ENCODE results near the gene MTCH1. TPM values are rescaled to one million over a fixed set of nuclear protein-coding genes. Genes with fewer than 3 reads are reported as not detected.
"Not testable (repeated sequence)": the region's sequence is repeated elsewhere in the genome, so short reads cannot be mapped to it uniquely, and the experiment has no call there.

Gene MTCH1
- total RNA-seq, 2 donors from 2014 or later, result 237 to 273 TPM

DNA sequence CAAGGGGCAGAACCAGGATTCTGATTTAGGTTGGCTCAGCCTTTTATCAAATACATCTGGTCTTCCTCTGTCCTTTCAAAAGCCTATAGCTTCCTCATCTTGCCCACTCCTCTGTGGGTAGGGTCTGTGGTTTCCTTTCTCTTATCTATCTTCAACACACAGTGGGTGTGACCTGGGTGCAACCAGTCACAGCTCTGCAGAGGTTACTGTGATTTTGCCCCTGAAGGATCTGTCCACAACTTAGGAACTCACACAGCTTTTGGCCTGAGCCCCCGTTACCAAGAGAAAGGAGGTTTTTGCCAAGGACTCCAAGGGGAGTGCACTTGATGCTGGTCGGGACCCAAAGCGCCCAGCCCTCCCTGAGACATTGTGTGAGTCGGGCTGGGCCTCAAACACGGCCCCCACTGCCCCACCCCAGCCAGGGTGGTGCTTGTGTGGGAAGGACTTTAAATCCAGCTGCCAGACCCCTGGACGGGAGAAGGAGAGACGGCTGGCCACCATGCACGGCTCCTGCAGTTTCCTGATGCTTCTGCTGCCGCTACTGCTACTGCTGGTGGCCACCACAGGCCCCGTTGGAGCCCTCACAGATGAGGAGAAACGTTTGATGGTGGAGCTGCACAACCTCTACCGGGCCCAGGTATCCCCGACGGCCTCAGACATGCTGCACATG lies 31.6 kb downstream of the MTCH1 start, which contains the start of gene PI16:
PI16 (plus strand) TSS at position 477 of the 670 bp plus-strand sequence; CDS start at position 500, 23 bp downstream.
- Histone ChIP-seq H3K27me3 (replicated peaks; ENCODE audit: insufficient read depth) (no peaks in the 10 kb centered on the region), H3K9me3 (no peaks in the 10 kb centered on the region), H3K27ac (no peak within 1 kb of the TSS), H3K4me1 (ENCODE audit: control insufficient read depth in 1 of 2, low read depth in 2 of 2) (no peaks in the 10 kb centered on the region), H3K4me3 (no peak within 1 kb of the TSS), H3K36me3 (no peaks in the 10 kb centered on the region)
- TF ChIP-seq, protein P1, sequence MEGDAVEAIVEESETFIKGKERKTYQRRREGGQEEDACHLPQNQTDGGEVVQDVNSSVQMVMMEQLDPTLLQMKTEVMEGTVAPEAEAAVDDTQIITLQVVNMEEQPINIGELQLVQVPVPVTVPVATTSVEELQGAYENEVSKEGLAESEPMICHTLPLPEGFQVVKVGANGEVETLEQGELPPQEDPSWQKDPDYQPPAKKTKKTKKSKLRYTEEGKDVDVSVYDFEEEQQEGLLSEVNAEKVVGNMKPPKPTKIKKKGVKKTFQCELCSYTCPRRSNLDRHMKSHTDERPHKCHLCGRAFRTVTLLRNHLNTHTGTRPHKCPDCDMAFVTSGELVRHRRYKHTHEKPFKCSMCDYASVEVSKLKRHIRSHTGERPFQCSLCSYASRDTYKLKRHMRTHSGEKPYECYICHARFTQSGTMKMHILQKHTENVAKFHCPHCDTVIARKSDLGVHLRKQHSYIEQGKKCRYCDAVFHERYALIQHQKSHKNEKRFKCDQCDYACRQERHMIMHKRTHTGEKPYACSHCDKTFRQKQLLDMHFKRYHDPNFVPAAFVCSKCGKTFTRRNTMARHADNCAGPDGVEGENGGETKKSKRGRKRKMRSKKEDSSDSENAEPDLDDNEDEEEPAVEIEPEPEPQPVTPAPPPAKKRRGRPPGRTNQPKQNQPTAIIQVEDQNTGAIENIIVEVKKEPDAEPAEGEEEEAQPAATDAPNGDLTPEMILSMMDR (IDR thresholded peaks at IDR 0.05), result no peak
- ATAC-seq (ENCODE audit: insufficient number of reproducible peaks, low FRiP score, low read depth) (no peak), DNase-seq (ENCODE audit: low spot score) (no peak)

DNA sequence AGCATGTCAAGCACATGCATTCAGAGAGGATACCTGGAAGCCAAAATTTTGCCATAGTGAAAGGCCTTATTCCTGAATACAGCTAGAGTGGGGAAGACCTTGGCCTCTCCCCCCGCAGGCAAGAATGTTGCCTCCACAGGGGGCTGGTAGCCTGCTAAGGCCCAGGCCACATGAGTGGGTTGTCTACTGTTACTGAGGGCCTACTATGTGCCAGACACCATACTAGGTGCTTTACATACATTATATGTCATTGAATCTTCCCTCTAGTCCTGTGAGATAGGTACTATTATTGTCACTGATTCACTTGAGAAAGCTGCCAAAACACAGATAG lies 32.1 kb downstream of the MTCH1 start:
- no peak for DNase-seq (ENCODE audit: low spot score)
- H3K4me3 ChIP-seq, result no peak overlapping the region
- H3K27me3 ChIP-seq (replicated peaks; ENCODE audit: insufficient read depth), result no peaks in the 10 kb centered on the region
- H3K36me3 ChIP-seq, result no peaks in the 10 kb centered on the region
- H3K9me3 ChIP-seq, result no peaks in the 10 kb centered on the region
- TF ChIP-seq, protein P1 (IDR thresholded peaks at IDR 0.05), result no peak
- H3K4me1 ChIP-seq (ENCODE audit: control insufficient read depth in 1 of 2, low read depth in 2 of 2), result no peaks in the 10 kb centered on the region
- ATAC-seq (ENCODE audit: insufficient number of reproducible peaks, low FRiP score, low read depth), result no peak
- no peak overlapping the region for H3K27ac ChIP-seq

DNA sequence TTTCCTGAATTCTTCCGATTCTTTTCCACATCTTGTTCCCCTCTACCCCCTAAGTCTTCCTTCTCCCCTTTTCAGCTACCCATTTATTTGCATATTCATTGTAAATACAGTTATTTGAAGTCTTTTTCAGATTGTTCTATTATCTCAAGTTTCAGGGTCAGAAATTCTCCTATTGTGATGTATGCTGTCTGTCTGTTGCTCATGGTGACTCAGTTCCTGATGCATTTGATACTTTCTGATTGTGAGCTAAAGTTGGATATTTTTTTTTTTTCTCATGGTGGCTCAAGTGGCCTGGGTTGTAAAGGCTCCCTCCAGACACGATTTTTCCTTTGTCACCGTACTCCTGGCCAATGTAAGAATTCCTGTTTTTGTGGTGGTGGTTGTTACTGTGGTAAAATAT lies 36.4 kb downstream of the MTCH1 start:
- no peaks in the 10 kb centered on the region for H3K4me1 ChIP-seq (ENCODE audit: control insufficient read depth in 1 of 2, low read depth in 2 of 2)
- ATAC-seq (ENCODE audit: insufficient number of reproducible peaks, low FRiP score, low read depth) (no peak), DNase-seq (ENCODE audit: low spot score) (no peak)
- H3K27me3 ChIP-seq (replicated peaks; ENCODE audit: insufficient read depth), result no peaks in the 10 kb centered on the region
- H3K4me3 ChIP-seq, result no peak overlapping the region
- no peaks in the 10 kb centered on the region for H3K36me3 ChIP-seq
- TF ChIP-seq, protein P1 (IDR thresholded peaks at IDR 0.05), result no peak
- H3K27ac ChIP-seq, result no peak overlapping the region
- no peaks in the 10 kb centered on the region for H3K9me3 ChIP-seq

DNA sequence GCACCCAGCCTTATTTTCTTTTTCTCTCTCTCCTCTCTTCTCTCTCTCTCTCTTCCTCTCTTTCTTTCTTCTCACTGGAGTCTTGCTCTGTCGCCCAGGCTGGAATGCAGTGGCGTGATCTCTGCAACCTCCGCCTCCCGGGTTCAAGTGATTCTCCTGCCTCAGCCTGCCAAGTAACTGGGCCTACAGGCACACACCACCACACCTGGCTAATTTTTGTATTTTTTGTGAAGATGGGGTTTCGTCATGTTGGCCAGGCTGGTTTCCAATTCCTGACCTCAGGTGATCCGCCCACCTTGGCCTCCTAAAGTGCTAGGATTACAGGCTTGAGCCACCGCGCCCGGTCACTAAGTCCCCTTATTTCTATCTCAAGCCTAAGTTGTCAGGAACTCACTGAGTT lies 36.9 kb downstream of the MTCH1 start:
- H3K27me3 ChIP-seq (replicated peaks; ENCODE audit: insufficient read depth); DNase-seq (ENCODE audit: low spot score); ATAC-seq (ENCODE audit: insufficient number of reproducible peaks, low FRiP score, low read depth); H3K4me1 ChIP-seq (ENCODE audit: control insufficient read depth in 1 of 2, low read depth in 2 of 2); H3K36me3 ChIP-seq; H3K27ac ChIP-seq; H3K4me3 ChIP-seq; H3K9me3 ChIP-seq: not testable (repeated sequence)

DNA sequence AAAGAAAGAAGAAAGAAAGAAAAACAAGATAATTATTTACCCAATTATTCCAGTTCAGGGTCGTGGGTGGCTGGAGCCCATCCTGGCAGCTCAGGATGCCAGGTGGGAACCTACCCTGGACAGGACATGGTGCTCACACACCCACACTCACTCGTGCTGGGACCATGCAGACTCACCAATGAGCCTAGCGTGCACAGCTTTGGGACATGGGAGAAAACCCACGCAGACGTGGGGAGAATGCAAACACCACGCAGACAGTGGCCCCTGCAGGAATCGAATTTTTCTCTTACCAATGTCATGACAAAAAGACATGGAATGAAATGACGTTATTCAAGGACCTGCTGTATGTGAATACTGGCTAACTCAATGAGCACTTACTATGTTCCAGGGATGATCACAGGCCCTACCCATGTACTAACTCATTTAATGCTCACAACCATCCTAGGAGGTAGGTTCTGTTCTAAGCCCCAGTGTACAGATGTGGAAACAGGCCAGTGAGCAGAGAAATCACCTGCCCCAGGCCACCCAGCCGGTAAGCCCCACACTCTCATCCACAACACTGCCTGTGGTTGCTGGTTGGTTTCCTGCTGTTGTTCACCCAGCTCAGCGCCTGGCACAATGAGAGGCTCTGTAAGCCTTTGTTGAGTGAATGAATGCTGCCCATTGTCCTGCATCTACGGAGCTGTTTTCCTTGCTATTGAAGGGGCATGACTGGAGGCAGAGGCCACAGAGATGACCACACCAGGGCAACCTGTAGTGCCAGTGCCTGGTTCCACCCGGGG lies 38.2 kb downstream of the MTCH1 start:
- Histone ChIP-seq H3K4me3 (no peak overlapping the region), H3K4me1 (ENCODE audit: control insufficient read depth in 1 of 2, low read depth in 2 of 2) (no peaks in the 10 kb centered on the region), H3K9me3 (no peaks in the 10 kb centered on the region), H3K27ac (no peak overlapping the region), H3K36me3 (no peaks in the 10 kb centered on the region), H3K27me3 (replicated peaks; ENCODE audit: insufficient read depth) (no peaks in the 10 kb centered on the region)
- ATAC-seq (ENCODE audit: insufficient number of reproducible peaks, low FRiP score, low read depth) (no peak), DNase-seq (ENCODE audit: low spot score) (no peak)
- TF ChIP-seq, protein P1 (IDR thresholded peaks at IDR 0.05), result no peak

Measured in thoracic aorta (tissue), 2 donors.